ENCODE data around the gene CIDEA.

Gene CIDEA

GRCh38 chr18:12314591-12315305 lies 60.6 kb downstream of the CIDEA start:
- DNase-seq (ENCODE audit: insufficient read length, low spot score) (no peak), FAIRE-seq (no peak)

- DNase-seq (ENCODE audit: insufficient read length, low spot score) (no peak), FAIRE-seq (no peak)
Observed at GRCh38 chr18:12315490-12315889, 61.3 kb downstream of the CIDEA start.

GRCh38 chr18:12315911-12316310 lies 61.8 kb downstream of the CIDEA start:
- no peak for FAIRE-seq
- DNase-seq (ENCODE audit: insufficient read length, low spot score) = no peak

- FAIRE-seq = no peak
- no peak for DNase-seq (ENCODE audit: insufficient read length, low spot score)
Observed at GRCh38 chr18:12317664-12318333, 63.6 kb downstream of the CIDEA start.

GRCh38 chr18:12318334-12318697 lies 64.2 kb downstream of the CIDEA start:
- FAIRE-seq (no peak), DNase-seq (ENCODE audit: insufficient read length, low spot score) (no peak)

GRCh38 chr18:12318857-12319256 lies 64.7 kb downstream of the CIDEA start:
- FAIRE-seq (no peak), DNase-seq (ENCODE audit: insufficient read length, low spot score) (no peak)

- FAIRE-seq (no peak), DNase-seq (ENCODE audit: insufficient read length, low spot score) (no peak)
Observed at GRCh38 chr18:12321333-12321732, 67.2 kb downstream of the CIDEA start.

GRCh38 chr18:12324991-12325725 lies 71.0 kb downstream of the CIDEA start:
- FAIRE-seq (no peak), DNase-seq (ENCODE audit: insufficient read length, low spot score) (no peak)

- FAIRE-seq = no peak
- DNase-seq (ENCODE audit: insufficient read length, low spot score) = no peak
Observed at GRCh38 chr18:12325726-12326245, 71.6 kb downstream of the CIDEA start.

- no peak for FAIRE-seq
- DNase-seq (ENCODE audit: insufficient read length, low spot score) = no peak
Observed at GRCh38 chr18:12326711-12327460, 72.7 kb downstream of the CIDEA start.

All from HTR-8/SVneo (cell line).